Measurements from ENCODE around the gene TTC33. TPM values are rescaled to one million over a fixed set of nuclear protein-coding genes. Genes with fewer than 3 reads are reported as not detected.
"Not testable (repeated sequence)": the region's sequence is repeated elsewhere in the genome, so short reads cannot be mapped to it uniquely, and the experiment has no call there.

Gene TTC33
- total RNA-seq, 1 donor from 2014 or later: 52.5 TPM

DNA sequence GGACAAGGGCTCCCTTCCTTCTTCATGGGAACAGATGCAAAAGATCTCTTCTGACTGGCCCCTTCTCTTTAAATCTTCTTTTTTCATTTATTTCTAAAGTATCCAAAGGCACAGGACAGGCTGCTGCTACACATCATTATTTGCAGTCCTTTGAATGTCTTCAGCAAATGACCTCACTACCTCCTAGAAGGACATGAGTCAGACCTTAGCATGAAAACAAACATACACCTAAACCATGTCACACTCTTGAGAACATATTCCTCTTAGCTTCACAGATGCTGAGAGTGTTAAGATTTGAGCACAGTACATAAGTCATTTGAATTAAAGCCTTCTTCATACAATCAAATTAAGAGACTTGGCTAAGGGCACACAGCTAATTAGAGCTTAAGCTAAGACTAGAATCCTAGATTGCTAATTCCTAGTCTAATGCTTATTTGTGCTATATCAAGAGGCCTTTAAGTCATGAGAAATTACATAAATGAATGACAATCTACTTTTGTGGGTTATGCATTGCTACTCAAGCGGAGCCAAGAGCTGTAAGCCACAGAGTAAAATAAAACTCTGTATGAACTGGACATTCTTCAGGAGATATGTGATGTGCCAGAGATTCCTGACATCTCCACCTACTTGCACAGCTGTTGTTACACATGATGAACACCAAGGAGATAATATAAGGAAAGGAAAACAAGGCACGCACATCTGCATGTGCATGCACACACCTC is 185.2 kb downstream of the TTC33 start:
- DNase-seq (ENCODE audit: low spot score): no peak
- H3K9me3 Mint-ChIP-seq: no peaks in the 10 kb centered on the region
- H3K27ac Mint-ChIP-seq: no peak overlapping the region
- no peaks in the 10 kb centered on the region for H3K4me1 ChIP-seq
- no peak overlapping the region for H3K4me3 Mint-ChIP-seq
- no peak overlapping the region for H2AFZ ChIP-seq (replicated peaks)
- no peaks in the 10 kb centered on the region for H3K36me3 Mint-ChIP-seq
- no peak for TF ChIP-seq EZH2phosphoT487 (IDR thresholded peaks at IDR 0.05)
- no peak for TF ChIP-seq EZH2 (IDR thresholded peaks at IDR 0.05)
- TF ChIP-seq, protein P1, sequence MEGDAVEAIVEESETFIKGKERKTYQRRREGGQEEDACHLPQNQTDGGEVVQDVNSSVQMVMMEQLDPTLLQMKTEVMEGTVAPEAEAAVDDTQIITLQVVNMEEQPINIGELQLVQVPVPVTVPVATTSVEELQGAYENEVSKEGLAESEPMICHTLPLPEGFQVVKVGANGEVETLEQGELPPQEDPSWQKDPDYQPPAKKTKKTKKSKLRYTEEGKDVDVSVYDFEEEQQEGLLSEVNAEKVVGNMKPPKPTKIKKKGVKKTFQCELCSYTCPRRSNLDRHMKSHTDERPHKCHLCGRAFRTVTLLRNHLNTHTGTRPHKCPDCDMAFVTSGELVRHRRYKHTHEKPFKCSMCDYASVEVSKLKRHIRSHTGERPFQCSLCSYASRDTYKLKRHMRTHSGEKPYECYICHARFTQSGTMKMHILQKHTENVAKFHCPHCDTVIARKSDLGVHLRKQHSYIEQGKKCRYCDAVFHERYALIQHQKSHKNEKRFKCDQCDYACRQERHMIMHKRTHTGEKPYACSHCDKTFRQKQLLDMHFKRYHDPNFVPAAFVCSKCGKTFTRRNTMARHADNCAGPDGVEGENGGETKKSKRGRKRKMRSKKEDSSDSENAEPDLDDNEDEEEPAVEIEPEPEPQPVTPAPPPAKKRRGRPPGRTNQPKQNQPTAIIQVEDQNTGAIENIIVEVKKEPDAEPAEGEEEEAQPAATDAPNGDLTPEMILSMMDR (IDR thresholded peaks at IDR 0.05): no peak
- H3K27me3 Mint-ChIP-seq (ENCODE audit: insufficient read depth, low read depth): peaks cover 2% of the 10 kb centered on the region
- H3K27ac ChIP-seq: no peak overlapping the region
- H3K36me3 ChIP-seq: no peaks in the 10 kb centered on the region
- no peaks in the 10 kb centered on the region for H3K79me2 ChIP-seq (ENCODE audit: low read depth)
- no peak overlapping the region for H3K4me2 ChIP-seq
- no peaks in the 10 kb centered on the region for H4K20me1 ChIP-seq (ENCODE audit: low read depth)
- H3K27me3 ChIP-seq: no peaks in the 10 kb centered on the region
- no peaks in the 10 kb centered on the region for H3F3A ChIP-seq (ENCODE audit: low read depth)
- H3K4me1 Mint-ChIP-seq: no peaks in the 10 kb centered on the region
- no peaks in the 10 kb centered on the region for H3K9me3 ChIP-seq (ENCODE audit: low read depth)
- H3K9ac ChIP-seq: no peak overlapping the region
- H3K4me3 ChIP-seq: no peak overlapping the region

DNA sequence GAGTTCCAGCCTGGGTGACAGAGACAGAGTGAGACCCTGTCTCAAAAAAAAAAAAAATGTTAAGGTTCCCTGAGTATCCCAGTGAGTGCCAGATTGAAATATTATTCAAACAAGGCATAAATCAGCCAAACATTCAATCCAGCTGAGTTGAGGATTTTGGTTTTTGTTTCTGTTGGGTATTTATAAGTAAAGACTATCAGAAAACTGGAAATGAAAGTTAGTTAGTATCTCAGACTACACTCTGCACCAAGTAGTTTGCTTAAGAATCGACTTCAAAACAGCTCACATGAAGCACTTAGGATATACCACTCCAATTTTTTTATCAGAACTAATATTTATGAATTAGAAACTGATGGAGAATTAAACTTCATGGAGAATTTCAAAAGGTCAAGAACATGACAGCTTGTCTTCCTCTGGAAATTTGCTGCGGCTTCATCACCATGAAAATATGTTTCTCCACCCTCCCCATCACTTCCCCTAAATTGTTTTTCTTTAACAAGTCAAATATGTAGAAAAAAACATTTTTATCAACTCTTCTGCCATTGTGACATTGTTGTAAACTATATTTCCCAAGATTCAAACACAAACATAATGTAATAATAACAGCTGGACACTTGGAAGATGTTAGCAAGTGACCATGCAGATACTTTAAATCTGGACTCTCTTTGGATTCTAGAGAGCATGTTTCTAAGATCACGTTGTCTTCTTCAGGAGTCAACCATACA is 186.1 kb downstream of the TTC33 start:
- H3K27me3 ChIP-seq: no peaks in the 10 kb centered on the region
- H3F3A ChIP-seq (ENCODE audit: low read depth): no peaks in the 10 kb centered on the region
- no peaks in the 10 kb centered on the region for H3K79me2 ChIP-seq (ENCODE audit: low read depth)
- no peak overlapping the region for H3K27ac ChIP-seq
- no peak overlapping the region for H2AFZ ChIP-seq (replicated peaks)
- H3K9me3 ChIP-seq (ENCODE audit: low read depth): no peaks in the 10 kb centered on the region
- TF ChIP-seq, protein P1 (IDR thresholded peaks at IDR 0.05): no peak
- TF ChIP-seq EZH2 (IDR thresholded peaks at IDR 0.05) (no peak), EZH2phosphoT487 (IDR thresholded peaks at IDR 0.05) (no peak)
- no peaks in the 10 kb centered on the region for H3K4me1 ChIP-seq
- H3K4me3 ChIP-seq: no peak overlapping the region
- no peaks in the 10 kb centered on the region for H3K36me3 ChIP-seq
- H3K27ac Mint-ChIP-seq: no peak overlapping the region
- no peaks in the 10 kb centered on the region for H3K36me3 Mint-ChIP-seq
- no peaks in the 10 kb centered on the region for H3K9me3 Mint-ChIP-seq
- no peaks in the 10 kb centered on the region for H4K20me1 ChIP-seq (ENCODE audit: low read depth)
- no peak overlapping the region for H3K9ac ChIP-seq
- H3K27me3 Mint-ChIP-seq (ENCODE audit: insufficient read depth, low read depth): peaks cover 2% of the 10 kb centered on the region
- no peak overlapping the region for H3K4me3 Mint-ChIP-seq
- no peak for DNase-seq (ENCODE audit: low spot score)
- H3K4me1 Mint-ChIP-seq: no peaks in the 10 kb centered on the region
- no peak overlapping the region for H3K4me2 ChIP-seq

DNA sequence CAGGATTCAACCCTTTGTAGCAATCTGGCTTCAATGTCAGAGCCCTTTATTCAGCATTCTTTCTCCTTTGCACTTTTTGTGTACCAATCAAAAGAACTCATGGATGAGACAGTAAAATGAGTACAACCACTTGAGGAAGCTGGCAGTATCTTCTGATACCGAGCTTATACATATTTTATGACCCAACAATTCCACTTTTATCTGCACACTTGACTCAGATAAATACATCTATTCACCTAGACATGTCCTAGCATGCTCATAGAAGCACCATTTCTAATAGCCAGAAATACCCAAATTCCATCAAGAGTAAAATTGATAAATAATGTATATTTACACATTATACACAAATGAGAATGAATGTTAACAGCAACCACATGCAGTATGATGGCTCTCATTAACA is 187.2 kb downstream of the TTC33 start:
- H3K4me3 Mint-ChIP-seq: no peak overlapping the region
- H3K4me1 Mint-ChIP-seq: no peaks in the 10 kb centered on the region
- H3K9me3 Mint-ChIP-seq: no peaks in the 10 kb centered on the region

DNA sequence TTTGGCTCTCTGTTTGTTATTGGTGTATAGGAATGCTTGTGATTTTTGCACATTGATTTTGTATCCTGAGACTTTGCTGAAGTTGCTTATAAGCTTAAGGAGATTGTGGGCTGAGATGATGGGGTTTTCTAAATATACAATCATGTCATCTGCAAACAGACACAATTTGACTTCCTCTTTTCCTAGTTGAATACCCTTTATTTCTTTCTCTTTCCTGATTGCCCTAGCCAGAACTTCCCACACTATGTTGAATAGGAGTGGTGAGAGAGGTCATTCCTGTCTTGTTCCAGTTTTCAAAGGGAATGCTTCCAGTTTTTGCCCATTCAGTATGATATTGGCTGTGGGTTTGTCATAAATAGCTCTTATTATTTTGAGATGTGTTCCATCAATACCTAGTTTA is 192.6 kb downstream of the TTC33 start:
- not testable (repeated sequence) for H3K9me3 ChIP-seq (ENCODE audit: low read depth); H3K4me2 ChIP-seq; H3K4me1 ChIP-seq; H3K27me3 Mint-ChIP-seq (ENCODE audit: insufficient read depth, low read depth); H3K9me3 Mint-ChIP-seq; H3K4me3 ChIP-seq; H3K4me1 Mint-ChIP-seq; H3K27ac Mint-ChIP-seq; H2AFZ ChIP-seq (replicated peaks); H3K27me3 ChIP-seq; H4K20me1 ChIP-seq (ENCODE audit: low read depth); DNase-seq (ENCODE audit: low spot score); H3K9ac ChIP-seq; H3K4me3 Mint-ChIP-seq; H3K79me2 ChIP-seq (ENCODE audit: low read depth); H3K36me3 ChIP-seq; H3K27ac ChIP-seq; H3F3A ChIP-seq (ENCODE audit: low read depth); H3K36me3 Mint-ChIP-seq

More for the DNA sequence above, 187.2 kb downstream of the TTC33 start:
- H3K4me3 ChIP-seq: no peak overlapping the region
- H3K36me3 ChIP-seq: no peaks in the 10 kb centered on the region
- H3F3A ChIP-seq (ENCODE audit: low read depth): no peaks in the 10 kb centered on the region
- no peaks in the 10 kb centered on the region for H3K79me2 ChIP-seq (ENCODE audit: low read depth)
- TF ChIP-seq, protein P1 (IDR thresholded peaks at IDR 0.05): no peak
- TF ChIP-seq EZH2 (IDR thresholded peaks at IDR 0.05) (no peak), EZH2phosphoT487 (IDR thresholded peaks at IDR 0.05) (no peak)
- H3K27me3 Mint-ChIP-seq (ENCODE audit: insufficient read depth, low read depth): peaks cover 2% of the 10 kb centered on the region
- H3K9me3 ChIP-seq (ENCODE audit: low read depth): no peaks in the 10 kb centered on the region
- no peak overlapping the region for H3K4me2 ChIP-seq
- H3K27me3 ChIP-seq: no peaks in the 10 kb centered on the region
- no peak overlapping the region for H3K9ac ChIP-seq
- no peak overlapping the region for H3K27ac Mint-ChIP-seq
- no peak overlapping the region for H2AFZ ChIP-seq (replicated peaks)
- no peaks in the 10 kb centered on the region for H4K20me1 ChIP-seq (ENCODE audit: low read depth)
- no peak for DNase-seq (ENCODE audit: low spot score)
- H3K27ac ChIP-seq: no peak overlapping the region
- no peaks in the 10 kb centered on the region for H3K36me3 Mint-ChIP-seq
- H3K4me1 ChIP-seq: no peaks in the 10 kb centered on the region
